H9 (cell line): Measurements from ENCODE around the gene MRPS15. TPM values are rescaled to one million over a fixed set of nuclear protein-coding genes. Genes with fewer than 3 reads are reported as not detected.

Source experiments
- DNase-seq: peaks from one replicate; pipeline ENCODE4 v3.0.0-alpha.2; 2017
- H2AFZ ChIP-seq: one replicate; pipeline ENCODE4 v1.6.1; 2013; ENCODE audit warnings: mild to moderate bottlenecking, low read length, control low read depth, moderate library complexity
- H2AK5ac ChIP-seq: 2 replicates; pipeline ENCODE4 v1.6.1; 2013; ENCODE audit warnings: low read length, control low read depth, mixed read lengths; ENCODE audit not compliant: insufficient read length
- H2BK120ac ChIP-seq: one replicate; pipeline ENCODE4 v1.6.1; 2013; ENCODE audit warnings: low read depth, mild to moderate bottlenecking, low read length, control low read depth, inconsistent platforms; ENCODE audit not compliant: poor library complexity, severe bottlenecking
- H2BK12ac ChIP-seq: 2 replicates; pipeline ENCODE4 v1.6.1; 2013; ENCODE audit warnings: low read length, control low read depth, mixed read lengths, low read depth; ENCODE audit not compliant: insufficient read length
- H2BK15ac ChIP-seq: 2 replicates; pipeline ENCODE4 v1.6.1; 2013; ENCODE audit warnings: low read depth, low read length, control low read depth
- H2BK20ac ChIP-seq: one replicate; pipeline ENCODE4 v1.6.1; 2013; ENCODE audit warnings: low read depth, mild to moderate bottlenecking, low read length, control low read depth, inconsistent platforms; ENCODE audit not compliant: poor library complexity, severe bottlenecking
- H2BK5ac ChIP-seq: 2 replicates; pipeline ENCODE4 v1.6.1; 2013; ENCODE audit warnings: low read length, control low read depth, mixed read lengths; ENCODE audit not compliant: insufficient read length
- H3K14ac ChIP-seq: 2 replicates; pipeline ENCODE4 v1.6.1; 2013; ENCODE audit warnings: low read length, control low read depth; ENCODE audit not compliant: insufficient read depth
- H3K18ac ChIP-seq: 2 replicates; pipeline ENCODE4 v1.6.1; 2013; ENCODE audit warnings: low read depth, mild to moderate bottlenecking, mixed read lengths, low read length, control low read depth; ENCODE audit not compliant: insufficient read length
- H3K23ac ChIP-seq: 2 replicates; pipeline ENCODE4 v1.6.1; 2013; ENCODE audit warnings: low read length, control low read depth, mixed read lengths, low read depth; ENCODE audit not compliant: insufficient read length
- H3K23me2 ChIP-seq: 2 replicates; pipeline ENCODE4 v1.6.1; 2013; ENCODE audit warnings: low read depth, mild to moderate bottlenecking, mixed read lengths, low read length, control low read depth; ENCODE audit not compliant: insufficient read length, poor library complexity, severe bottlenecking
- H3K27ac ChIP-seq: 2 replicates; pipeline ENCODE4 v1.5.1; 2013; ENCODE audit warnings: low read length, control low read depth, mixed read lengths, low read depth; ENCODE audit not compliant: insufficient read length
- H3K27me3 ChIP-seq: 2 replicates; pipeline ENCODE4 v1.6.1; 2013; ENCODE audit warnings: low read length, control low read depth, inconsistent platforms; ENCODE audit not compliant: insufficient read depth
- H3K4ac ChIP-seq: 2 replicates; pipeline ENCODE4 v1.6.1; 2013; ENCODE audit warnings: low read depth, mild to moderate bottlenecking, control low read depth, inconsistent platforms, low read length, moderate library complexity
- H3K4me1 ChIP-seq: 2 replicates; pipeline ENCODE4 v1.6.1; 2013; ENCODE audit warnings: low read length, control low read depth, inconsistent platforms; ENCODE audit not compliant: insufficient read depth
- H3K4me2 ChIP-seq: 2 replicates; pipeline ENCODE4 v1.6.1; 2013; ENCODE audit warnings: low read length, control low read depth, mixed read lengths; ENCODE audit not compliant: insufficient read length, insufficient read depth
- H3K56ac ChIP-seq: 2 replicates; pipeline ENCODE4 v1.6.1; 2013; ENCODE audit warnings: low read depth, mild to moderate bottlenecking, mixed read lengths, low read length, control low read depth; ENCODE audit not compliant: insufficient read length
- H3K79me1 ChIP-seq: 2 replicates; pipeline ENCODE4 v1.6.1; 2013; ENCODE audit warnings: low read depth, mild to moderate bottlenecking, moderate library complexity, low read length, control low read depth, inconsistent platforms; ENCODE audit not compliant: insufficient read depth, poor library complexity, severe bottlenecking
- H3K79me2 ChIP-seq: 2 replicates; pipeline ENCODE4 v1.6.1; 2013; ENCODE audit warnings: low read length, control low read depth, inconsistent platforms; ENCODE audit not compliant: insufficient read depth
- H3K9ac ChIP-seq: 2 replicates; pipeline ENCODE4 v1.6.1; 2013; ENCODE audit warnings: low read length, control low read depth, mixed read lengths; ENCODE audit not compliant: insufficient read length; ENCODE audit errors: extremely low read depth
- H3K9me3 ChIP-seq: one replicate; pipeline ENCODE4 v1.6.1; 2013; ENCODE audit warnings: low read depth, low read length, inconsistent platforms; ENCODE audit not compliant: control insufficient read depth
- H3T11ph ChIP-seq: one replicate; pipeline ENCODE4 v1.6.1; 2013; ENCODE audit warnings: mild to moderate bottlenecking, low read length, control low read depth, inconsistent platforms
- H4K20me1 ChIP-seq: one replicate; pipeline ENCODE4 v1.6.1; 2013; ENCODE audit not compliant: control insufficient read depth, insufficient read length, insufficient read depth
- H4K5ac ChIP-seq: 2 replicates; pipeline ENCODE4 v1.6.1; 2013; ENCODE audit warnings: low read depth, mild to moderate bottlenecking, mixed read lengths, low read length, control low read depth; ENCODE audit not compliant: insufficient read length
- H4K8ac ChIP-seq: replicated peaks from 2 replicates; pipeline ENCODE4 v1.6.1; 2013; ENCODE audit warnings: low read length, control low read depth, mixed read lengths, low read depth; ENCODE audit not compliant: insufficient read length
- H4K91ac ChIP-seq: 2 replicates; pipeline ENCODE4 v1.6.1; 2013; ENCODE audit warnings: low read depth, mild to moderate bottlenecking, moderate library complexity, mixed read lengths, low read length, control low read depth; ENCODE audit not compliant: insufficient read length
- H3K27ac Mint-ChIP-seq, 3 experiments: 2 replicates in 2 of 3; 3 replicates in 1 of 3; pipeline ENCODE4 v1.8.0; 2020 to 2021; ENCODE audit warnings: mixed read lengths in 3 of 3, mild to moderate bottlenecking in 1 of 3, moderate library complexity in 1 of 3
- H3K27me3 Mint-ChIP-seq: 2 replicates; pipeline ENCODE4 v1.8.0; 2021; ENCODE audit warnings: low read depth, mild to moderate bottlenecking, moderate library complexity, mixed read lengths
- H3K36me3 Mint-ChIP-seq, 3 experiments: 2 replicates in 2 of 3; 3 replicates in 1 of 3; pipeline ENCODE4 v1.8.0; 2020 to 2021; ENCODE audit warnings: low read depth in 3 of 3, mixed read lengths in 3 of 3; ENCODE audit not compliant: insufficient read depth in 1 of 3
- H3K4me1 Mint-ChIP-seq, 2 experiments: 2 replicates each; pipeline ENCODE4 v1.8.0; 2020; ENCODE audit warnings: mixed read lengths in 2 of 2
- H3K4me3 Mint-ChIP-seq, 2 experiments: 2 replicates in 1 of 2; 3 replicates in 1 of 2; pipeline ENCODE4 v1.8.0; 2020 to 2021; ENCODE audit warnings: mild to moderate bottlenecking in 2 of 2, mixed read lengths in 2 of 2, moderate library complexity in 1 of 2
- H3K9me3 Mint-ChIP-seq, 2 experiments: 2 replicates in 1 of 2; 3 replicates in 1 of 2; pipeline ENCODE4 v1.8.0; 2020; ENCODE audit warnings: mild to moderate bottlenecking in 2 of 2, mixed read lengths in 2 of 2, moderate library complexity in 1 of 2
- WGBS: extraction: QIAGEN DNeasy Blood & Tissue Kit; methylation state at CpG from one replicate; pipeline ENCODE4 v1.1.7; 2013; ENCODE audit warnings: missing lambda C conversion rate, low lambda C conversion rate, mixed read lengths; ENCODE audit not compliant: insufficient read length; ENCODE audit errors: extremely low coverage; 5-methylcytosine and 5-hydroxymethylcytosine counted together
- total RNA-seq: library from RNA; stranded (reverse); gene quantifications from 2 replicates; pipeline ENCODE4 v1.2.1, GENCODE V29; 2021
- TF ChIP-seq, protein P1 (sequence below): fragments of 200-600 bp; sonication (generic); conservative IDR thresholded peaks from 3 replicates; pipeline ENCODE4 v1.8.0; 2021; ENCODE audit warnings: antibody characterized with exemption, mild to moderate bottlenecking

The MRPS15 gene
- total RNA-seq, 1 experiment from 2014 or later = 111 TPM

DNA sequence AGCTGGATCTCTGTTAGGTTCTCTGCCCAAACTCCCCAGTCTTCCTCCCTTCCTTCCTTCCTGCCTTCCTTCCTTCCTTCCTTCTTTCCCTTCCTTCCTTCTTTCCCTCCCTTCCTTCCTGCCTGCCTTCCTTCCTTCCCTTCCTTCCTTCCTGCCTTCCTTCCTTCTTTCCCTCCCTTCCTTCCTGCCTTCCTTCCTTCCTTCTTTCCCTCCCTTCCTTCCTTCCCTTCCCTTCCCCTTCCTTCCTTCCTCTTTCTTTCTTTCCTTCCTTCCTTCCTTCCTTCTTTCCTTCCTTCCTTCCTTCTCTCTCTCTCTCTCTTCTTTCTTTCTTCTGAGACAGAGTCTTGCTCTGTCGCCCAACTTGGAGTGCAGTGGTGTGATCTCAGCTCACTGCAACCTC is 57.7 kb downstream of the MRPS15 start:
- Histone ChIP-seq H4K20me1 (no peaks in the 10 kb centered on the region), H3K23me2 (peaks cover 3% of the 10 kb centered on the region), H2BK15ac (no peak overlapping the region), H2AK5ac (no peak overlapping the region), H3T11ph (no peak overlapping the region), H3K79me2 (no peaks in the 10 kb centered on the region), H4K91ac (no peak overlapping the region), H3K4me2 (no peak overlapping the region), H2AFZ (no peak overlapping the region), H2BK20ac (no peak overlapping the region), H3K27ac (no peak overlapping the region), H3K14ac (no peak overlapping the region), H3K79me1 (no peaks in the 10 kb centered on the region), H3K4me1 (no peaks in the 10 kb centered on the region), H3K9ac (no peak overlapping the region), H4K5ac (no peak overlapping the region), H3K18ac (no peak overlapping the region), H3K9me3 (no peaks in the 10 kb centered on the region), H3K27me3 (no peaks in the 10 kb centered on the region), H3K4ac (no peak overlapping the region), H3K23ac (no peak overlapping the region), H2BK12ac (no peak overlapping the region), H2BK120ac (no peak overlapping the region), H2BK5ac (no peak overlapping the region), H3K56ac (no peak overlapping the region), H4K8ac (no peak overlapping the region)
- WGBS = no CpG with 5 or more reads among the region's 1 CpG
- Mint-ChIP-seq H3K36me3 (peaks cover 4 to 18% (median 18%) of the 10 kb centered on the region in 3 experiments), H3K27me3 (no peaks in the 10 kb centered on the region), H3K4me1 (peaks cover 7 to 8% of the 10 kb centered on the region in 2 experiments; a peak in 3 of 4 replicates), H3K27ac (peak overlapping the region in 1 of 3 experiments; percentile 47; a peak in 2 of 7 replicates), H3K9me3 (no peaks in the 10 kb centered on the region), H3K4me3 (no peak overlapping the region)
- TF ChIP-seq, protein P1, sequence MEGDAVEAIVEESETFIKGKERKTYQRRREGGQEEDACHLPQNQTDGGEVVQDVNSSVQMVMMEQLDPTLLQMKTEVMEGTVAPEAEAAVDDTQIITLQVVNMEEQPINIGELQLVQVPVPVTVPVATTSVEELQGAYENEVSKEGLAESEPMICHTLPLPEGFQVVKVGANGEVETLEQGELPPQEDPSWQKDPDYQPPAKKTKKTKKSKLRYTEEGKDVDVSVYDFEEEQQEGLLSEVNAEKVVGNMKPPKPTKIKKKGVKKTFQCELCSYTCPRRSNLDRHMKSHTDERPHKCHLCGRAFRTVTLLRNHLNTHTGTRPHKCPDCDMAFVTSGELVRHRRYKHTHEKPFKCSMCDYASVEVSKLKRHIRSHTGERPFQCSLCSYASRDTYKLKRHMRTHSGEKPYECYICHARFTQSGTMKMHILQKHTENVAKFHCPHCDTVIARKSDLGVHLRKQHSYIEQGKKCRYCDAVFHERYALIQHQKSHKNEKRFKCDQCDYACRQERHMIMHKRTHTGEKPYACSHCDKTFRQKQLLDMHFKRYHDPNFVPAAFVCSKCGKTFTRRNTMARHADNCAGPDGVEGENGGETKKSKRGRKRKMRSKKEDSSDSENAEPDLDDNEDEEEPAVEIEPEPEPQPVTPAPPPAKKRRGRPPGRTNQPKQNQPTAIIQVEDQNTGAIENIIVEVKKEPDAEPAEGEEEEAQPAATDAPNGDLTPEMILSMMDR = no peak
- DNase-seq = no peak

Other genes starting within 250 kb of the MRPS15 start
- 184 and 186 TPM in 2 replicates for gene THRAP3, start 239.9 kb downstream of the MRPS15 start, total RNA-seq
- 16.9 and 18.3 TPM in 2 replicates for gene SH3D21, start 158.0 kb downstream of the MRPS15 start, total RNA-seq
- 5.5 and 6.4 TPM in 2 replicates for gene EVA1B, start 140.7 kb downstream of the MRPS15 start, total RNA-seq
- 26.2 and 27.5 TPM in 2 replicates for gene STK40, start 78.5 kb downstream of the MRPS15 start, total RNA-seq
- gene LSM10, start 66.5 kb downstream of the MRPS15 start, total RNA-seq = 42.2 and 47.5 TPM in 2 replicates
- 2.8 and 3.2 TPM in 2 replicates for gene OSCP1, start 13.9 kb downstream of the MRPS15 start, total RNA-seq
- not detected in 2 replicates for gene CSF3R, start 18.5 kb upstream of the MRPS15 start, total RNA-seq